Measurements from ENCODE around the gene MOB3B.
"Not testable (repeated sequence)": the region's sequence is repeated elsewhere in the genome, so short reads cannot be mapped to it uniquely, and the experiment has no call there.

MOB3B gene

GRCh38 chr9:27442464-27442863 lies 87.2 kb downstream of the MOB3B start:
- no peak for DNase-seq

- DNase-seq: no peak
Measured at GRCh38 chr9:27441741-27442070, 87.9 kb downstream of the MOB3B start.

DNA sequence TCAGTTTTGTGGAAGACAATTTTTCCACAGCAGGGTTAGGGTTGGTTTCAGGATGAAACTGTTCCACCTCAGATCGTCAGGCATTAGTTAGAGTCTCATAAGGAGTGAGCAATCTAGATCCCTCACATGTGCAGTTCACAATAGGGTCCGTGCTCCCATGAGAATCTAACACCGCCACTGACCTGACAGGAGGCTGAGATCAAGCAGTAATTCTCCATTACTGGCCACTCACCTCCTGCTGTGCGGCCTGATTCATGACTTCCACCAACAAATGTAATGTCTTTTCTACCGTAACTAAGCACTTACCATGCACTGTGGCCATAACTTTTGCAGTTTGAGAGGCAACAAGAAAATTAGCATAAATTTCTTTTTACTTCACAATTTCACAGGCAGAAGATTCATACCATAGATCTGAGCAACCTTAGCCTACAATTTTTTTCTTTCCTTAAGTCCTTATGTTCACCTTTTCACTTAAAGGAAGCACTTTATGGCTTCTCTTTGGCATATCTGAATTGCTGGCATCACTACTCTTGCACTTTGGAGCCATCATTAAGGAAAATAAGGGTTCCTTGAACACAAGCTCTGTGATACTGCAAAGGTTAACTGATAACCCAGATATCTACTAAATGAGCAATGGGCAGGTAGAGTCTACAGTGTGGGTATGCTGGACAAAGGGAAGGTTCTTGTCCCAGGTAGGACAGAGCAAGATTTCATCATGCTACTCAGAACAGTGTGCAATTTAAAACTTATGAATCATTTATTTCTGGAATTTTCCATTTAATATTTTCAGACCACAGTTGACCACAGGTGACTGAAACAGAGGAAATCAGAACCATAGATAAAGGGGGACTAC lies 88.5 kb downstream of the MOB3B start:
- DNase-seq: no peak

GRCh38 chr9:27438522-27438921 lies 91.1 kb downstream of the MOB3B start:
- no peak for DNase-seq

DNA sequence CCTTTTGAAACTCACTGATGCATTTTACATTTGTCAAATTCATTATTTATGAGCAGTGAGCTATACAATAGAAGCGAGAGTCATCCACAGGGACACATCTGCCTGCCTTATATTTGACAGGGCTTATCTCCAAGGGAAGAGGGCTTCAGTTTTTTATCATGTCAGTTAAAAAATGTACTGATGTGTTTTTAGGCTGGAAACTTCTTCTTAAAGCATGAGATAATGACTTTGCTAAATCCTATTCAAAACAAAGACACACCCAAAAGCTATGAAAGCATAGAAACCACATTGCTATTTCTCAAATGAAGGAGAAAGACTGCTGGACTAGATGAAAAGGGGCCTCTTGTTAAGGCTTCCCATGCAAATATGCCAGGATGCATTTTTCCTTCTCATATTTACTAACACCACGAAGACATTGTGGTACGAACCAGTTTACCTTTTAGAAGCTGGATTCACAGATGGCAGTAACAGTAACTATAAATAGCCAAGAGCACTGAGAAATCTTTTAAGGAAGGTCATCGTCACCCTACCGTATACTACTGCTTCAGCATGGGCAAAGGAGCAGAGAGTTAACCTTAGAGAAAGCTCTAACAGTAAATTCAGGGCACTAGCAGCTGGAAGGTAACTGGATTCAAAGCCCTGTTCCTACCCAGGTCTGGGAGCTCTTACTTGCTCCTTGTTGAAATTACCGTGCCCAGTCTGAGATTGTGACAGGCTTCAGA lies 91.8 kb downstream of the MOB3B start:
- no peak for DNase-seq

- DNase-seq: no peak
Measured at GRCh38 chr9:27436234-27436633, 93.4 kb downstream of the MOB3B start.

DNA sequence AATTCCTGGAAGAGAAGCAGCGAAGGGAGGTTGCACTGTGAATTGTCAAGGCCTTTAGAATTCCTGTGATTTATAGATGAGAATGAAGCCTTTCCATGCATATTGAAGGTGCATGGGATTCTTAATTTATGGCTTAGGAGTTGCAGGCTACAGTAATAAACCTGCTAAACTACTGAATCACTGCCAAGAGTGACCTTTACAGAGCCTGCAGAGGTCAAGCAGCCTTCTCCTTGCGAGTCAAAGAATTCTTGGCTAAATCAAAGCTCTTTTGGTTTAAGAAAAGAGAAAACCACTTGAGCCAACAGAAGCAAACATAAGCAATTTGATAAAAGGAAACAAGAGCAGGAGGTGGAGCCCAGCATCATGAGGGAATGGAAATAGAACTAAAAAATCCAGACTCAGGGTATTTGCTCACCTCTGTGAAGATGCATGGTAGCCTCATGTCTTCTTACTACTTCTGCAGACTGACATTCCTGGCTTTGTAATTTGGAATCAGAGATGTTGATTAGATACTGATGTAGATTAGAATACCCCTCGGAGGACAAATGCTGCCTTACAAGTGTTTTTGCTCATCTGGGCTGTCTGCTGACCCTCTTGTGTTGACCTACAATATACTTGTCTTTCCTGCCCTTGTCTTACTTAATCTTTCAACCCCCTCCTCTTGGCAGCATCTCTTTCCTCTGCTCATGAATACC lies 95.8 kb downstream of the MOB3B start:
- DNase-seq: no peak

- no peak for DNase-seq
Measured at GRCh38 chr9:27432308-27432707, 97.3 kb downstream of the MOB3B start.

DNA sequence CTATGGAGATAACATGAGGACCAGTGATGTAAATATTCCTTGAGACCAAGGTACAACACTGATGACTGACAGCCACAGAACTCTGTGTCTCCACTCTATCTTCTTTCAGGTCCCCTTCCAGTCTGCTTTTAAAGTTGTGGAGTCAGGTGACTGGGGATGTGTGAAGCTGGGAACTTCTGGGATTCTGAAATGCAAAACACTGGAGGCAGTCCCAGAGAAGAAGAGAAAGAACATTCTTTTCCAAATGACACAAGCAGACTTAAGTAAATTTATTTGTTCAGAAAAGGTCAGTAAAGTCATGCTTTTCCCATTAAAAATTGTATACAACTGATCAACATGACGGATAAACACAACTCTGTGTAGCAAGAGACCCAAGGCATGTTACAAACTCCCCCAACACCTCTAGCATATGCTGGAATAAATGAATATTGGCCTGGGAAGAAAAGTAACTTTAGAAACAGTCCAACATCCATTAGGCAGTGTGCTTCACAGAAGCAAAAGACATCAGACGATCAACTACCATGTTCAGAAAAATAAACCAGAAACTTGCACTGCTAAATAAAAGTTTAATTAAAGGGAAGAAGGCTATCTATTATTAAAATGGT lies 98.0 kb downstream of the MOB3B start:
- DNase-seq: no peak

GRCh38 chr9:27430750-27431535 lies 98.7 kb downstream of the MOB3B start:
- DNase-seq: no peak

- DNase-seq: no peak
Measured at GRCh38 chr9:27429917-27430316, 99.7 kb downstream of the MOB3B start.

- DNase-seq: no peak
Measured at GRCh38 chr9:27429436-27429835, 100.2 kb downstream of the MOB3B start.

GRCh38 chr9:27428551-27428950 lies 101.1 kb downstream of the MOB3B start:
- DNase-seq: no peak

DNA sequence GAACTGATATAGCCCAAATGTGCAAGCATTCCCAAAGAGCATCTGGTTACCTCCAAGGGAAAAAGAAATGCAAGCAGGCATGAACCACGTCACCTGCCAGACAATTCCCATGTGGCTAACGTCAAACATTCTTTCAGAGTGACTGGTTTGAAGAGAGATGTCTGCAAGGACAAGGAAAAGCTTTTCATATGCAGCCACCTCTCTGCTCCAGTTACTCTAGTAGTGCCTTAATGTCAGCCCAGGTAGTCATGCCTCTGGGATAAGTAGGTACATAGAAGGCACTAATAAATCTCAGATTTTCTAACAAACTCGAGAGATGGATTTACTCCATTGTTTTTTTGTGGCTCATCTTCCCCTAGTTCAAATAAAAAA lies 102.4 kb downstream of the MOB3B start:
- no peak for DNase-seq

- no peak for DNase-seq
Measured at GRCh38 chr9:27426511-27427271, 102.9 kb downstream of the MOB3B start.

- no peak for DNase-seq
Measured at GRCh38 chr9:27425827-27426510, 103.6 kb downstream of the MOB3B start.

- no peak for DNase-seq
Measured at GRCh38 chr9:27423915-27424710, 105.5 kb downstream of the MOB3B start.

GRCh38 chr9:27422279-27422834 lies 107.3 kb downstream of the MOB3B start:
- DNase-seq: no peak

DNA sequence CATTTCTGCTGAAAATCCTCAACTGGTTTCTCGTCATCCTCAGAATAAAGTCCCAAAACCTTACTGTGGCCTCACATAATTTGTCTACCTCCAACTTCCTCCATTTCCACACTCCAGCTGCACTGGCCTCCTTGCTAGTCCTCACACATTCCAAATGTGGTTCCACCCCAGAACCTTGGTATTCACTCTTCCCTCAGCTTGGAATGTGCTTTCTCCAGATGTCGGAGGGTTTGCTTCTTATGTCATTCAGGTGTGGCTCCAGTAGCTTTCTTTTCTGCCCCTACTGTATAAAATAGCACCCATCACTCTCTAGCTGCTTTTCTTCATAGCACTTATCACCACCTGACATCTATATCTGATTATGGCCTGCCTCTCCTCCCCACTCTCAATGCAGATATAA lies 108.0 kb downstream of the MOB3B start:
- DNase-seq: no peak

- not testable (repeated sequence) for DNase-seq
Measured at GRCh38 chr9:27419558-27419957, 110.1 kb downstream of the MOB3B start.

All from NCI-H510A (cell line).